HG03095 (cell line): ENCODE results near the gene BSX.

Experiments
- ATAC-seq: cut with Tn5 transposase; IDR thresholded peaks from one replicate; pipeline ENCODE4 v1.9.1; 2021; ENCODE audit warnings: moderate library complexity; ENCODE audit not compliant: unreplicated experiment

Gene BSX

DNA sequence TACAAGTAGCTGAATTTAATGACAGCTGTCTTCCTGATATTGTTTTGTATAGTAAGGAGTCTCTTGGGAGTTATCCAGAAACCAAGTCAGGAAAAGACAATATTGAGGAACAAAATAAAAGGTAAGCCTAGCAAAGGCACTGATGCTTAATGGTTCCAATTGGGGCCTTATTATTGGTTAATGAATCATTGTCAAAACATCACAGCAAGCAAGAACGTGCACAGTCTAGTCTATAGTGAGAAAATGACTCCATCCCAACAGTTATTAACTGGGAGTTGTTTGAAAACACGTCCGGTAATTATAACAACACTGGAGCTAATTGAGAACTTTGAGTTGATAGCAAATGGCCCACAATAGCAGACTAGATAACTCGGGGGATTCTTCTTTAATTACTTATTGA lies 17.7 kb downstream of the BSX start:
- no peak for ATAC-seq

DNA sequence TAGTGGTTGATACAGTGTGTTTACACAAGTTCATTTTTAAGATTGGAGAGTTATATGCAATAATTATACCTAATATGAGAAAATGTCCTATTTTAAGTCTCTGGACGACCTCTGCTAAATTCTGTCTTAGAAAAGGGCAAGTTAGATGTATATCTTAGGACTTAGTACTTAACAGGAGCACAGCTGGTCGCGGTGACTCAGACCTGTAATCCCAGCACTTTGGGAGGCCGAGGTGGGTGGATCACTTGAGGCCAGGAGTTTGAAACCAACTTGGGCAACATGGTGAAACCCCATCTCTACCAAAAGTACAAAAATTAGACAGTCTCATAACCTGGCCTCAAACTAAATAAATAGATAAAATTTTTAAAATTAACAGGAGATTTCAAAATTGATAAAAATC lies 27.2 kb downstream of the BSX start:
- no peak for ATAC-seq

DNA sequence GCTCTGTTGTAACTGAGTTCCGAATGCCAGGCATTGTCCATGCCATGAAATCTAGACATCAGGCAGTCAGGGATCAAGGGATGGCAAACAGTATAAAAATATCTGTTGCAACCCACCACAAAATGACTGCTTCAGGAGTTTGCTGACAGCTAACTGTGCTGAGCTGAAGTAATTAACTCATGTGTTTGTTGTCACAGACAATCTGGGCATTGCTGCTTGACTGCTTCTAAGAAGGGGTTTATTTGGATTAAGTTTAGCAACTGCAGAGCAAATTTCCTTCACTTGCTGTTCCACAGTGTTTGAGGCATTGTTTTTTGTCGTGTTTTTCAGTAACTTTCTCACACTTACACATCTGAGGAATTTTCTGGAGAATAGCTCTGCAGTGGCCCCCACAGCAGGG lies 30.4 kb downstream of the BSX start:
- ATAC-seq = no peak

DNA sequence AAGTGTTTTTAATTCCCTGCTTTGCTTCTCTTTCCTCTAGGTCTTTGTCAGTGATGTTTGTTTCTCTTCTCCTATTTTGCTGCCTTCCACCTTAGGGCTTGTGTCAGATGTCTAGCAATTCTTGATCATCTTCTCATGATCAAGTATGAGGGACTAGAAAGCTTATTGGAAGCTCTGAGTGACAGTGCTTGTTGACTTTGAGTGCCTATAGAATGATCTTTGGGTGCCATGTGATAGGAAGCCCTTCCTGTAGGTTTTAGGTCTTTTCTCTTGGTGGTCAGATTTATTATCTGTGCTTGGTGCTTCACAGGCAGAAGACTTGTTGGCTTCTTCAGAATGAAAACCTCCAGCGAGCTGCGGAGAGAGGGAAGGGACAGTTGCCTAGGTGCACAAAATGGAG lies 43.1 kb downstream of the BSX start:
- no peak for ATAC-seq

DNA sequence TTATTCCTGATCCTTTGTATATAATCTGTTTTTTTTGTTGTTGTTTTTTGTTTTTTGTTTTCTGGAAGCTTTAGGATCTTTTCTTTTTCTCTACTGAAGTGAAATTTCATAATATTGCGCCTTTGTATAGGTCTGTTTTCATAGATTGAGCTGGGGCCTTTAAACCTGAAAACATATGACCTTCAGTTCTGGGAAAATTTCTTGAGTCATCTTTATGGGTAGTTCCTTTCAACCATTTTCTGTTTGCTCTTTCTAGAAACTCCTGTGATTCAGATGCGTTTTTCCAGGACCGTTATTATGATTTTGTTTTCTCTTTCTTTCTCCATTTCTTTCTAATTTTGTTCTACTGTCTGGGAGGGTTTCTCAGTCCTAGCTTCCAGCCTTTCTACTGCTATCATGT lies 43.7 kb downstream of the BSX start:
- ATAC-seq = no peak

DNA sequence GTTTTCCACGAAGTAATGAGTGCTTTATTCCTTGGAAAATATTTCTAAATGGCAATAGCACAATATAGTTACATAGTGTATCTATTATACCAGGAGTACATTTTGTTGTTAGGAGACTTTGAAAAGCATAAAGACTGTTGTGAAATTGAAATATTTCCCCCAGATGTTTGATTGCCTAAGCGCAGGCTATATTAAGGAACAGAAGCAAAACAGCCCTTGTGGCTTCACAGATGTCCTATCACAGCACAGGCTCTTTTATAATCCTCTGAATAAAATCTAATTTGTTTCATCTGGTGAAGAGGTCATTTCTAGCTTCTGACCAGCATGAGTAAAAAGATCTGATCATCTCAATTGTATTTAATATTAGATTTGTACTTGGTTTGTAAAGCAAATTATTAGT lies 48.2 kb downstream of the BSX start:
- no peak for ATAC-seq

DNA sequence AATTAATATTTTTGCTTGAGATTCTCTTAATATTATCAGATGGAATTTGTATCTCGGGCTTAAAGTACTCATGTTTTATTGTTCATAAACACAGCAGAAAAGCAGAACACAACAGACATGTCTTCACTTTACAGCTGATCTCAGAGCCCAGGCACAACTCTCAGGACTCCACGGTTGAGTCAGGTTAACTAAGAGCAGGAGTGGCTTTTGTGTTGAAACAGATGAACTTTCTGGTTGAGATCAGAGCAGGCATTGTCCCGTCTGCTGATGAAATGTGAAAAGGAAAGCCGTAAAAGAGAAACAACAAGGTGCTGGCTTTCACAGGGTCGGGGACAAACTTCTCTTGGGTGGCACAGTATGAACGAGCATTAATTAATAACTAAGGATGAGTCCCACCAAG lies 50.1 kb downstream of the BSX start:
- no peak for ATAC-seq
